AG10803 (cell line): ENCODE results near the gene SYT12.

Source experiments
- DNase-seq: peaks from one replicate; pipeline ENCODE4 v3.0.0; 2010; ENCODE audit warnings: low read depth
- H3K4me3 ChIP-seq: 2 replicates; pipeline ENCODE4 v1.5.1; 2011; ENCODE audit warnings: mild to moderate bottlenecking, low read length, control low read depth
- CTCF ChIP-seq: conservative IDR thresholded peaks from 2 replicates; pipeline ENCODE4 v1.5.1; 2011; ENCODE audit warnings: mild to moderate bottlenecking, low read length, control low read depth, inconsistent platforms

Gene SYT12

GRCh38 chr11:67022961-67023956 is at the start of gene SYT12:
SYT12 (plus strand) TSS chr11:67023134; CDS start chr11:67030145, 7,011 bp downstream.
- DNase-seq: no peak
- no peak for TF ChIP-seq CTCF
- peak within 1 kb of the TSS; percentile 43 for H3K4me3 ChIP-seq

- no peak overlapping the region for H3K4me3 ChIP-seq
- peak; percentile 52 for DNase-seq
- no peak for TF ChIP-seq CTCF
Observed at GRCh38 chr11:66973956-66974580, 48.9 kb upstream of the SYT12 start.

- no peak for TF ChIP-seq CTCF
- no peak within 1 kb of the TSS for H3K4me3 ChIP-seq
- no peak for DNase-seq
Observed at GRCh38 chr11:66974724-66975404, 48.1 kb upstream of the SYT12 start, which contains the start of gene C11orf86. C11orf86 (plus strand) TSS chr11:66975304; CDS start chr11:66975363, 59 bp downstream.

- DNase-seq: no peak
- TF ChIP-seq CTCF: no peak
Observed at GRCh38 chr11:66975405-66976027, 47.4 kb upstream of the SYT12 start.

GRCh38 chr11:66976028-66976467 is 46.9 kb upstream of the SYT12 start:
- H3K4me3 ChIP-seq: no peak overlapping the region
- no peak for DNase-seq
- TF ChIP-seq CTCF: peak; percentile 77

More at GRCh38 chr11:66975405-66976027, 47.4 kb upstream of the SYT12 start:
- no peak overlapping the region for H3K4me3 ChIP-seq

- TF ChIP-seq CTCF: no peak
- H3K4me3 ChIP-seq: no peak overlapping the region
- DNase-seq: no peak
Observed at GRCh38 chr11:66976925-66977324, 46.0 kb upstream of the SYT12 start.
